ENCODE results near the gene DLGAP5.

DLGAP5 gene

GRCh38 chr14:55128386-55129085 is 62.8 kb downstream of the DLGAP5 start:
- no peak for DNase-seq

GRCh38 chr14:55127460-55127951 is 63.9 kb downstream of the DLGAP5 start:
- no peak for DNase-seq

GRCh38 chr14:55126932-55127459 is 64.4 kb downstream of the DLGAP5 start:
- no peak for DNase-seq

GRCh38 chr14:55126034-55126433 is 65.4 kb downstream of the DLGAP5 start:
- DNase-seq, result no peak

DNA sequence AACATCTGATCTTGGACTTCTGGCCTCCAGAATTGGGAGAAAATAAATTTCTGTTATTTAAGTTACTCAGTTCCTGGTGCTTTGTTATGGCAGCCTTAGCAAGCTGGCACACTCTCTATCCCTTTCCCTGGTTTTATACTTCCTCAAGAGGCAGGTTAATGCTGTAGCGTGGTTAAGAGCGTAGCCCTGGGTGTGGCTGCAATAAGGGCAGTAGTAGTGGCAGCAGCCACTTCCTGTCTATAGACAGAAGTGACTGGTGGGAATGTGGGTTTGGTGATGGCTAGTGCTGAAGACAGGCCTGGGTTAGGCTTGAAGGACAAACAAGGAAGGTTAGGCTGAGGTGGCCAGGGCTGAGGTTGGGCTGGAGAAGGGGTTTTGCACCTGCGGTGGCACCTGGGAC is 66.0 kb downstream of the DLGAP5 start:
- DNase-seq, result no peak

- DNase-seq, result no peak
These were observed 66.5 kb downstream of the DLGAP5 start for GRCh38 chr14:55124774-55125386.

DNA sequence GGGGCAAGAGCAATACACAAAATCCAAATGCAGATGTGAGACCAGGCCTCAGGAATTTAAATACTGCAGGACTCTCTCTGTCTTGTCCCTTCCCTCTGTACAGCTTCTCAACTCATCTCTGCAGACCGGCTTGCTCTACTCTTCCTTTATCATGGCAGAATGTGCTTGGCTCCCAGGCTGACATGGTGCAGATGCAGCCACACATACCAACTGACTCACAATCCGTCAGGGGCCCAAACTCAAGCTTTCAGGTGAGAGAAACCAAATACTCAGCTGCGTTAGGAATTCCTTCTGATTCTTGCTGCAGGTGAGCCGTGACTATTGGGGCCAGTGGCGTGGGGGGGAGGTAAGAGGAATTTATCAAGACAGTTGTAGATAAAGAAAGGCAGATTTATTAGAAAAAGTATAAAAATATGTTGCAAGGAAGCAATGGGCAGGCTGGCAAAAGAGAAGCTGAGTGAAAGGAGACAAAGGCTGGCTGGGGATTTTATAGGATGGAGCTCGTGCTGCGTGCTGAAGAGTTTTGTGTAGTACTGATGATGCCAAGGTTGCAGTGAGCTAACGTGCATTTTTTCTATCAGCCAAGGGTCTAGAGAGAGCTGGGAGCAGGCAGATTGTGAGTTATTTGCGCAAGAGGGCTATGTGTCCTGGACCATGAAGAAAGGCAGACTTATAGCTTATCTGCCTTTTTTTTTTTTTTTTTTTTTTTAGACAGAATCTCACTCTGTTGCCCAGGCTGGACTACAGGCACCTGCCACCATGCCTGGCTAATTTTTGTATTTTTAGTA is 67.3 kb downstream of the DLGAP5 start:
- no peak for DNase-seq

DNA sequence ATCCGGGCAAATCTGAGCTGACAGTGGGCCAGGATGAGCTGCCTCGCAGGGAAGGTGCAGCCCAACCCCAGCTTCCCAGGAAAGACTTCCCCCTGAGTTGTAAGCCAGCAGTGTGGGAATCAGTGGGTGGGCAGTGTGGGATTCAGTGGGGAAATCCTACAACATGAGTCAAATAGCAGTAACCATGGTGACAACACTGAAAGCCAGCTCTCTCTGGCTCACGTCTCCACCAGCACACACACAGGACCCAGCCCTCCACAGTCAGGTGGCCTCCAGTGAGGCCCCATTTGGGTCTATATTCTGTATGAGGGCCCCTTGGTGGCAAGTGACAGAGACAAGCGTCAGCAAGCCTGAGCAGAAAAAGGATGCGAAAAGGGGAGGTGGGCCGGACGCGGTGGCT is 68.3 kb downstream of the DLGAP5 start:
- DNase-seq, result no peak

GRCh38 chr14:55122440-55122986 is 68.9 kb downstream of the DLGAP5 start:
- DNase-seq, result no peak

DNA sequence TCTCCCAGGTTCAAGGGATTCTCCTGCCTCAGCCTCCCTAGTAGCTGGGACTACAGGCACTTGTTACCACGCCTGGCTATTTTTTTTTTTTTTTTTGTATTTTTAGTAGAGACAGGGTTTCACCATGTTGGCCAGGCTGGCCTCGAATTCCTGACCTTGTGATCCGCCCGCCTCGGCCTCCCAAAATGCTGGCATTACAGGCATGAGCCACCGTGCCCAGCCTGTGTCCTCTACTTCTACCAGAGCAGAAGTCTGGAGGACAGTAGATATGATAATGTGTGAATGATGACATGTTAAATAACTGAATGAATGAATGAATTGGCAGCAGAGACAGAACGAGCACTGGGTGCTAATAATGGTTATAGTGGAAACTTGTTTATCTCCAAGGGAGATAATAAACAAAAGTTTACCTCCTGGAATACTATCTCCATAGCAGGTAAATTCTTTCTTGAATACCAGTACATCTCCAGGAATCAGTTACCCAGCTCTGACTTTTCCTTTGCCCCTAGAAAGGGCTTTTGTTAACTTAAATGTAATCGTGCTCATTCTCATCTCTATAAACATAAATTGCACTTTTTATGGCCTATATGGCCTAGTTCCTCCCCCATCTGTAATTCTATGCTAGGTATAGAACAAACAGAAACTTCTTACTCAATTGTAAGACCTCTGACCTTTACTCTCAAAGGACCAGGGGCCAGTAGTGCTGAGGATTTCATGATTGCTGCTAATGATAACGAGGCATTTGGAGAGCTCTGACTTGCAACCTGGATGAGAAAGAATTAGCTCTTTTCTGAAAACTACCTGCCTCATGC is 69.6 kb downstream of the DLGAP5 start:
- no peak for DNase-seq

GRCh38 chr14:55120571-55121495 is 70.6 kb downstream of the DLGAP5 start:
- DNase-seq, result no peak

GRCh38 chr14:55118761-55119160 is 72.6 kb downstream of the DLGAP5 start:
- DNase-seq, result no peak

DNA sequence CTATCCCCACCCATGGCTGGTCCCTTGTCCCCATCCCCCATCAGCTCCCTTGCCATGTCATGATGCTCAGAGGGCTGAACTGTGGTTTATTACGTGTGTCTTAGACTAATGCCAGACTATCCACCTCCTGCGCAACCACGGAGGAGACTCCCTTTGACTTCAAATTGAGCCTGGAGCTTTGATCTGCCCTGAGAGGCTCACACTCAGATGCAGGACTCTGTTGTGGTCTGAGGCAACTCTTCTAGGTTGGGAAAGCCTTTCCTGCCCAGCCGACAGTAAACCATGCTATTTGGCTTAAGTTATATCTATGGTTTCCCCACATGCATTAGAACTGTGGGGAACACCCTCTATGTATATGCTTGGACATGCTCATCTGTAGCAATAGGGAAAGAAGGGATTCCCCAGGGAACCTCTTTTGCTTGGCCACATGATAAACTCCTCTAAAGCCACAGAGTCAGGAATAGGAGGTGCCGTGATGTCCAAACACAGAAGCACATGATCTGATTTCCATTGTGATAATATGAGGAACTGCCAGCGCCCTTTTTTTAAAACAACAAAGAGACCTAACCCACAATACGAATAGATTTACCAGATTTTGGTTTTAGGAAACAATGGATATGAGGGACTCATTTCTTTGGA is 73.5 kb downstream of the DLGAP5 start:
- DNase-seq, result no peak

GRCh38 chr14:55116246-55117030 is 74.9 kb downstream of the DLGAP5 start:
- no peak for DNase-seq

- DNase-seq, result no peak
These were observed 75.5 kb downstream of the DLGAP5 start for GRCh38 chr14:55115861-55116245.

- no peak for DNase-seq
These were observed 75.9 kb downstream of the DLGAP5 start for GRCh38 chr14:55115460-55115859.

- no peak for DNase-seq
These were observed 76.7 kb downstream of the DLGAP5 start for GRCh38 chr14:55114720-55115119.

GRCh38 chr14:55111122-55111708 is 80.2 kb downstream of the DLGAP5 start:
- no peak for DNase-seq

DNA sequence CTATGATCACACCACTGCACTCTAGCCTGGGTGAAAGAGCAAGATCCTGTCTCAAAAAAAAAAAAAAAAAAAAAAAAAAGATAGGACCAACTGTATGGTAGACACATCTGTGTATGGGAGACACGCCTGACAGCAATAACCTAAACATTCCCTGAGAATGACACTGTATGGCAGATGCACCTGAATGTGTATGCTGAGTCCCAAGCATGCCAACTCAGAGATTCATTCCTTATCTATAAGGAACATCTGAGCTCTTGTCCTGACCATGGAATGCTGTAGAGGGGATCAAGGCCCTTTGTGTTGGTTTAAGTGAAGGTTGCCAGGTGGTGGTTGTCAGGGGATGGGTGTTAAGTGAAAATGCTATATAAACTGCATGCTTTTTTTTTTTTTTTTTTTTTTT is 81.5 kb downstream of the DLGAP5 start:
- DNase-seq, result no peak
